CD4-positive, alpha-beta T cell treated with Interleukin-1 beta for 1 hour (primary cell): Measurements from ENCODE around the gene LCLAT1.
"Not testable (repeated sequence)": the region's sequence is repeated elsewhere in the genome, so short reads cannot be mapped to it uniquely, and the experiment has no call there.

ENCODE experiments used
- DNase-seq, 2 donors: peaks; one replicate each; pipeline ENCODE4 v3.0.0-alpha.2; 2020 to 2022

The LCLAT1 gene

DNA sequence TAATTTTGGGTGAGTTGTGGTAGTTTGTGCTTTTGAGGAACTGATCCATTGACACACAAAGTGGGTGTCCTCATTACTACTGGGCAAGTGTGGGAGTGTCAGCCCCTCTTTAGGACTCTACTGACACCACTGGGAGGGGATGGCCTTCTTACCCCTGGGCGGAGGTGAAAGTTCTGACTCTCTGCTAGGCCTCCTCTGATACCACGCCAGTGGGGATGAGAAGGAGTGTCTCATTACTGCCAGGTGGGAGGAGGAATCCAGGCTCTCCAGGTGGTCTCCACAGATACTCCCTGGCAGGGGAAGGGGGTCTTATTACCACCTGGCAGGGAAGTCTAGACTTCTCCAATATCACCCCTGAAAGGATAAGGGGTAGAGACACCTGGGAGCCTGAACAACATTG lies 9.1 kb downstream of the LCLAT1 start:
- no peak for DNase-seq

DNA sequence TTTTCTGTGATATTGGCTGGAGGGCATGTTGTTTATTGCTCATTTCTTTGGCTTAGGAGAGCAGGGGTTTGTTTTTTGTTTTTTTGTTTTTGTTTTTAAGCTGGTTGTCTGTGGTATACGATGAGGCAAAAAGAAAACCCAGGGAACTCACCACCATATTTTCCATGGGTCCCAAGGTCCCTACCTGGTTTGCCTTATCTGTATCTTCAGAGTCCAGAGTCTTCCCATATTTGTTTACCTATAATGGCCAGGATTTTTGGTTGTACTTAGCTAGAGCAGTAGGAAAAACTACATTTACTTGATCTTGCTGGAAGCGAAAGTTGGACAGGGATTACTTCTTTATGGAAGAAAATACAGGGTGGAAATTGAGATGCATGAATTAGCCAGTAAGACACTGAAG lies 9.5 kb downstream of the LCLAT1 start:
- no peak for DNase-seq

DNA sequence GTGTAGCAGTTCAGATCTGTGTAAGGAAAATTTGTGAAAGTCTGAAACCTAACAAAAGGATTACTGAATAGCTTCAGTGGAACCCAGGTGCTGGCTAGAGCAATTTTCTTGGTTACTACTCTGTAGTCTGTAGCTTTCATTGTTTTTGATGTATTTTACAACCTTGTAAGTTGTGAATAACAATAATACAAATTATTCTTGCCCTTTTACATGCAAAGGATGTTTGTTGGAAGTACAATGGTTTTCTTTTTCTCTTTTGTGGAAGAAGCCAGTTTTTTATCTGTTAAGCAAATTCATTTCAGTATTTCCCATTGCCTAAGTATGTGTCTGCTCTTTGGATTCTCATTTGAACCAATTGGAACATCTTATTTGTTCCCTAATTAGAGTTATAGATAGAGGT lies 10.2 kb downstream of the LCLAT1 start:
- DNase-seq = no peak

DNA sequence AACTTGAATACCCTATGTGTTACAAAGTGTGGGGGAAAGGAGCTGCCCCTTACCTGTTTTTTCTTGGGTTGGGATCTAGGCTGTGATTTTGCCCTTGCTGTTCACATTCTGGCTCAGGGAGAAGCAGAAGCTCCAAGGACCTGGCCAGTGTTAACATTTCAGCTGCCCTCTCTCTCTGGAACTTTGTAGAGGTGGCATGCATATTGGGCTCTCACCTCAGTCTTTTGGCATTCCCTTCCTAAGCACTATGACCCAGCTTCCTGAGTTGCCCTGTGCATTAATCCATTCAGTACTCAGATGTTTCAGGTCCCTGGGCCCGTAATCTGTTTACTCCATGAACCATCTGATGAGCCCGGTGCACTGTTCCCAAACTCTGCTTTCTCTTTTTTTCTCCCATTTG lies 12.1 kb downstream of the LCLAT1 start:
- DNase-seq = no peak

DNA sequence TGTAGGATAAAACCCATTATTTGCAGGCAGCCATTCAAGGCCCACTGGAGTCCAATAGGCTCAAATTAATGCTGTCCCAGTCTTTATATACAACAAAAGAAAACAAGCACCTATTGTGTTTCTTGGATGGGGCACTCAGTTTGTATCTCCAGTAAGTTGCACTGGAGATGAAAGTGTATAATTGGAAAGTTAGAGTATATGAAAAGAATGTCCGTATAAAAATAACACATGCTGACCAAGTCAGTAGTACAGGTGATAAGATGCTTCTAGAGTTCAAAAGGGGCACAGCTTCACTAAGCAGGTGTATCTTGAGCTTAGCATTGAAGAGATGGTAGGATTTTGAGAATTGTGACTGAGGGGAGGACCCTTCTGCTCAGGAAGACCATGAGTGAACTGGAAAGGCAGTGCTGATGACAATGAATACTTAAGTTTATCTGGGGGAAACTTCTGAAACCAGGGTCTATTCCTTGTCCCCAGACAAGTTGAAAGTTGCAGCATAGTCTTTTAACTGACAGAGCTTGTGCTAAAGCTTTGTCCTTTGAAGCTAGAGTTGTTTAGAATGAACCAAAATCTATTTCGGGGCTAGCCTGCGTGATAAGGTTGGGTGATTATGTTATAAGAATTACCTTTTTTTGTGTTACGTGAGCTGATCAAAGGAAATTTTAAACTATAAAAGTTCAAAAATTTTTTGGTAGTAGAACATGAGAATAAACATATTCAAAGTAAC lies 15.2 kb downstream of the LCLAT1 start:
- no peak for DNase-seq

DNA sequence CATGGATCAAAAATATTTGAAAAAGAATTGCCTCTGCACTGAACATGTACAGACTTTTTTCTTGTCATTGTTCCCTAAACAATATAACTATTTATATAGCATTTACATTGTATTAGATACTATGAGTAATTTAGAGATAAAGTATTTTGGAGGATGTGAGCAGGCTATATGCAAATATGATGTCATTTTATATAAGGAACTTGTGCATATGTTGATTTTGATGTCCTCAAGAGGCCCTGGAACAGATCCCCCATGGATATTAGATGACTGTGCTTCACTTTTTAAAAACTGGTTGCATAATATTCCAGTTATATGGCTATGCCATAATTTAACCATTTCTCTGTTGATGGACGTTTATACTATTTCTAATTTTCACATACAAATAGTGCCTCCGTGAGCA lies 16.5 kb downstream of the LCLAT1 start:
- no peak for DNase-seq

DNA sequence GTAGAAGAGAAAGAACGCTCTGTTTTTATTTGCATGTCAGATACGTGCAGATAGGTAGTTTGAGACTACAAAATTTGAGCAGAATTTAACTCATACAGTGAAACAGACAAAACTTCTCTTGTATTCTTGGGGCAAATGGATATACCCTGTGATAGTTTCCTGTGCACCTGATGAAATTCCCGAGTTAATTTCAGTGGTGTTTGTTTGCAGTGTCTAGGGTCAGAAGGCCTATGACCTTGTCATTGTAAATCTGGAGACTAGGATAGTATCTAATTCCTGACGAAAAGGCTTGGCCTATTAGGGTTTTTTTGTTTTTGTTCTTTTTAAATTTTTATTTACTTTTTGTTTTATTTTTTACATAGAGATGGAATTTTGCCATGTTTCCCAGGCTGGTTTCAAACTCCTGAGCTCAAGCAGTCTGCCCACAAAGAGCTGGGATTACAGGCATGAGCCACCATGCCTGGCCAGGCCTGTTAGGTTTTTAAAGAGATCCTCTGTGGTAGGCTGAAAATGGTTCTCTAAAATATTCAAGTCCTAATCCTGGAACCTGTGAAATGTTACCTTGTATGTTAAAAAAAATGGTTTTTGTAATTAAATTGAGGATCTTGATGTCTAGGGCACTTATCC lies 17.6 kb downstream of the LCLAT1 start:
- no peak for DNase-seq

DNA sequence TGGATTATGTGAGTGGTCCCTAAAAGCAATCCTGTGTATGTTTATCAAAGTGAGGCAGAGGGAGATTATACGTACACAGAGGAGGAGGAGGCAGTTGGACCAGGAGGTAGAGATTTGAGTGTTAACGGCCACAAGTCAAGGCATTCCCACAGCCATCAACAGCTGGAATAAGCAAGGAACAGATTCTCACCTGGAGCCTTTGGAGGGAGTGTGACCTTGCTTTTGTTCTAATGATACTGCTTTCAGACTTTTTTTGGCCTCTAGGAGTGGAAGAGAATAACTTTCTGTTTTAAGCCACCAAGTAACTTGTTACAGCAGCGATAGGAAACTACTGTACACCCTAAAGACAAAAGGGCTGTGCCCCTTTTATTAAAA lies 18.1 kb downstream of the LCLAT1 start:
- DNase-seq = no peak

DNA sequence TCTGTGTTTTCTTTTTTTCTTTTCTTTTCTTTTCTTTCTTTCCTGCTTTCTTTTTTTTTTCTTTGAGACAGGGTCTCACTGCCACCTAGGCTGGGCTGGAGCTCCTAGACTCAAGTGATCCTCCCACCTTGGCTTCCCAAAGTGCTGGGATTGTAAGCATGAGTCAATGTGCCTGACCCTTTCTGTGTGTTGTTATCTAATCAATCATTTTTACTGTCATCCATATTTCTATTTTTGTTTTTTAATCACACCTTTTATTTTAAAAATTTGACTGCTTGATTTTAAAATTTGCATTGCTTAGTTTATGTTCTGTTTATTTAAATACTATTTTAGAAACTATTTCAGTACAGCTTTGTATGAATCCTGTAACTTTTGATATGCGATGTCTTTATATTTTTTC lies 19.2 kb downstream of the LCLAT1 start:
- DNase-seq = no peak

DNA sequence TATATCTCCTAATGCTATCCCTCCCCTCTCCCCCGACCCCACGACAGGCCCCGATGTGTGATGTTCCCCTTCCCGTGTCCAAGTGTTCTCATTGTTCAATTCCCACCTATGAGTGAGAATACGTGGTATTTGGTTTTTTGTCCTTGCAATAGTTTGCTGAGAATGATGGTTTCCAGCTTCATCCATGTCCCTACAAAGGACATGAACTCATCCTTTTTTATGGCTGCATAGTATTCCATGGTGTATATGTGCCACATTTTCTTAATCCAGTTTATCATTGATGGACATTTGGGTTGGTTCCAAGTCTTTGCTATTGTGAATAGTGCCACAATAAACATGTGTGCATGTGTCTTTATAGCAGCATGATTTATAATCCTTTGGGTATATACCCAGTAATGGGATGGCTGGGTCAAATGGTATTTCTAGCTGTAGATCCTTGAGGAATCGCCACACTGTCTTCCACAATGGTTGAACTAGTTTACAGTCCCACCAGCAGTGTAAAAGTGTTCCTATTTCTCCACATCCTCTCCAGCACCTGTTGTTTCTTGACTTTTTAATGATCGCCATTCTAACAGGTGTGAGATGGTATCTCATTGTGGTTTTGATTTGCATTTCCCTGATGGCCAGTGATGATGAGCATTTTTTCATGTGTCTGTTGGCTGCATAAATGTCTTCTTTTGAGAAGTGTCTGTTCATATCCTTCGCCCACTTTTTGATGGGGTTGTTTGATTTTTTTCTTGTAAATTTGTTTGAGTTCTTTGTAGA lies 20.2 kb downstream of the LCLAT1 start:
- DNase-seq = not testable (repeated sequence)

DNA sequence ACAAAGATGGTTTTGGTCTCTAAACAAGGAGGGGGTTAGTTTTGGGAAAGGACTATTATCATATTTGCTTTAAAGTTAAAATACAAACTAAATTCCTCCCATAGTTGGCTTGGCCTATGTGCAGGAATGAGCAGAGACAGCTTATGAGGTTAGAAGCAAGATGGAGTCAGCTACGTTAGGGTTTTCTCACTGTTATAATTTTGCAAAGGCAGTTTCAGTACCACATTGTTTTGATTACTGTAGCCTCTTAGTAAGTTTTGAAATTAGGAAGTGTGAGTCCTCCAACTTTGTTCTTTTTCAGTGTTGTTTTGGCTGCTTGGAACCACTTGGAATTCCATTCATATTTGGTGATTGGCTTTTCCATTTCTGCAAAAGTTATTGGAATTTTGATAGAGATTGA lies 23.4 kb downstream of the LCLAT1 start:
- DNase-seq = no peak

DNA sequence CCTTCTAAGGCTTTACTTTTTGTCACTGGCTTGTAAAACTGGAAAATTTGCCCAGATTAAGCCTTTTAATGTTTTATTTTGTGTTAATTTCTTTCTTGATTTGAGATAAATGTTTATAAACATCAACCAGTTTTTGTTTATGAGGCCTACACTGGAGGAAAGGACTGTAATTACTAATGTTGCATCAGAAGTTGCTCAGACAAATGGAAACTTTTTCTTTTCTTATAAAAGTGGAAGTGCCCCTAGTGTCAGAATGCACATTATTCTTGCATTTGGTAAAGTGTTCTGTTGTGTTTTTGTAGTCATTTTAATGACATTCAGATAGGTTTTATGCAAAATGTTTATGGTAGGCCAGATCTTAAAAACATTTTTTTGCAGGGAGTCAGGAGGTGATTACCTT lies 25.3 kb downstream of the LCLAT1 start:
- DNase-seq = no peak

DNA sequence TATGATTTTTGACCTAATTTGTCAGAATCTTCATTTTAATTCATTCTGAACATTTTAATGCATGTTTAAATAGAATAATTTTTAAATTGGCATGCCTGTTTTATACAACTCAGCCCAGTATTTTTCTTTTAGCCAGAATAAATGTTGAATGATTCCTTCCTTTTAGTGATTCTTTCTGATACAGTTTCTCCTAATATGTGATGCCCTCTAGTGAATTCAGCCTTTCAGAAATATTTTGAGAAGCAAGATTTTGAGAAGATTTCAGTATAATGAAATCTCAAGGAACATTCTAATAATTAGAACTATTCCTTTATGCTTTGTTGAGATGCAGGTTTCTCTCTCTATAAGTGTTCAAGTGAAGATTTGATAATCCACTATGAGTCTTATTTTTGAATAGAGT lies 28.5 kb downstream of the LCLAT1 start:
- no peak for DNase-seq

DNA sequence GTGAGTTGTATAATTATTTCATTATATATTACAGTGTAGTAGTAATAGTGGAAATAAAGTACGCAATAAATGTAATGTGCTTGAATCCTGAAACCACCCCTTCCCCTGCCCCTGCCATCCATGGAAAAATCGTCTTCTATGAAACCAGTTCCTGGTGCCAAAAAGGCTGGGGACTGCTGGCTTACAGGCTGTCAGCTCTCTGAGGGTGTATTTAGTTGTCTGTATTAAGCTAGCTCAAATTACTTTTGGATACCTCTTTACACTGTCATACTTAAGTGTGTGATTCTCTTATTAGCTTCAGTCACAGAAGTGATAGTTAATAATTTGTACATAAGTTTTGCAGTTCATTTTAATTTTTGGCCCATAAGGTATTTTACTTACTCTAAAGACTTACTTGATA lies 29.6 kb downstream of the LCLAT1 start:
- no peak for DNase-seq

DNA sequence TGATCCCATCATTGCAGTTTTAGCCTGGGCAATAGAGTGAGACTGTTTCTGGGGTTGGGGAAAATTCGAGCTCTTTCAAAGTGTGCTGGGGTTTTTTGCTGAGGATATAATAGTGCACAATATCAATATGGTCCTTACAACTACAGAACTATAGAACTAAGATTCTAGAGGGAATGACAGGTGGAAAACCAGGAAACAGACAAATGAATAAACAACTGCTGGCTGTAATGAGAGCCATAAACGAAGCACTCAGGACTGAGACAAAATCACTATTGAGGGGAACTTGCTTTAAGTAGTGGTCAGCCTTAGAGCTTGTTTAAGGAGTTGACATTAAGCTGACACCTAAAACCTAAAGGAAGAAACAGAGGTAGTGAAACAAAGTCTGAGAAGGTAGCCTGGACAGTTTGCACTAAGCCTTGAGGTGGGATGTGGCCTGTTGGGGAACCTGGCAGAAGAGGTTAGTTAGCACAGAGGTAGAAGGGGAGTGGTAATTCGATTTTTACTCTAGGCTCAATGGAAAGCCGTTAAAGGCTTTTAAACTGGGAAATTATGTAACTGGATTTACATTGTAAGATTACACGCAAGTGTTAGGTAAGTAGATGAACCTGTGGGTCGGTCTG lies 33.8 kb downstream of the LCLAT1 start:
- no peak for DNase-seq

DNA sequence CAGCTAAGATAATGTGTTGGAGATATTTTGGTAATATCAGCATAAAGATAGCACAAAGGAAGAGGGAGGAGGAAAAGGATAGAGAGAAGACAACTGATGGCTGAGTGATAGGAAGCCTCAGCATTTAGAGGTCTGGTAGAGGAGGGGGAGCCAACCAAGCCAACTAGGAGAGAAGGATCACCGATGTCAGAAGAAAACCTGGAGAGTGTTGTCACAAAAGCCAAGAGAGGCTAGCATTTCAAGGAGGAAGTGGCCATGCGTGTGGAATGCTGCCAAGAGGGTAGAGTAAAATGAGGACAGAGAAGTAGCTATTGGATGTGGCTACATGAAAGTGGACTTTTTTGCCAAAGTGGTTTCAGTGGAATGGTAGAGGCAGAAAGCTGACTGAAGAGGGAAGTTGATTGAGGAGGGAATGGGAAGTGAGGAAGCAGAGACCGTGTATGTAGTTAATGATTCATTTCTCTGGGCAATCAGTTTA lies 34.3 kb downstream of the LCLAT1 start:
- DNase-seq = peak in 1 of 2 donors; percentile 1

DNA sequence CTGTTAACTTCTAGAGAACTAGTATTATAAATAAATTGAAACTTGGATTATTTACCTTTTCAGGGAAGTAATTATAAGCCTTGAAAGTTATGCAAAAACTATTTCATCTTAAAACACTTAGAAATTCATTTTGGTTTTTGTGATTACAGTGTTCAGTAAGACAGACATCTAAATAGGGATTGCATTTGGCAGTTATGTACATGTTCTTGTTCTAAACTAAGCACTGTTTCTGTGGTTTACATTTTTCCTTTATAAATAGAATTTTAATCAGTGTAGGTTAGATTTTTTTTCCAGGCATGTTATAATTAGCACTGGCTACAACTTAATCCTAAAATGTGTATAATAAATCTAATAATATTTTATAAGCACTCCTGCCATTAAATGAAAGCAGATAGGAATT lies 35.0 kb downstream of the LCLAT1 start:
- no peak for DNase-seq

DNA sequence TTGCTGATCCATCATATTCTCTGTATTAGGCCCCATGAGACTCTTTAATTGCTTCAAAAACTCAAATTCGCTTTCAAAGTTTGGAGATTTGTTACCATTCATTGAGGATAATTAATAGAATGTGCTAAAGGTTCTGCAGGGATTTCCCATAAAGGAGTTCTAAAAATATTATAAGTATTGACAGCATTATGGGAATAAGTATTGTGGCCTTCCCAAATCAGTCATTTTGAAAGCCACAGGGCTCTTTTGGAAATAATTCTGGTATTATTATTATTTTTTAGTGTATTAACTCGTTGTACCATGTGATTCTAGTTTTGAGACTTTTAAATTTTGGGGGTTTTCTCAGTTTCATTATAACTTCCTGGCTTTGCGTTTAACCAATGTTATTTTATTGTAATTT lies 37.1 kb downstream of the LCLAT1 start:
- DNase-seq = no peak

DNA sequence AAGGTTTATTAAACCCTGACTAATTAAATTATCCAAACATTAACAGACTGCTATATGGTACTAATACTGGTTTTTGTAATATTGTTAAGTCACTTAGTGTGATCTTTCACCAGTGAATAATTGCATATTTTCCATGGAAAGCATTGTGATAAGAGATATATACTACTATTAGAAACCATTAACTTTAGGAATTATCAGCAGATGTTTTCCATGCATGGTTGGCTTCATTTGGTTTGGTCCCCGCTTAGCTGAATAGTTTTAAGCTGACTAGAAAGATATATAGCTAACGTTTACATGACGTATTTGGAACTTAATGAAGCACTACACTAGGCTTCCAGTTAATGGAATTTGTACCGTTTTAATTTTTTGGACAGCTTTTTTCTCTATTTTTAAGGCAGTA lies 37.9 kb downstream of the LCLAT1 start:
- DNase-seq = no peak

DNA sequence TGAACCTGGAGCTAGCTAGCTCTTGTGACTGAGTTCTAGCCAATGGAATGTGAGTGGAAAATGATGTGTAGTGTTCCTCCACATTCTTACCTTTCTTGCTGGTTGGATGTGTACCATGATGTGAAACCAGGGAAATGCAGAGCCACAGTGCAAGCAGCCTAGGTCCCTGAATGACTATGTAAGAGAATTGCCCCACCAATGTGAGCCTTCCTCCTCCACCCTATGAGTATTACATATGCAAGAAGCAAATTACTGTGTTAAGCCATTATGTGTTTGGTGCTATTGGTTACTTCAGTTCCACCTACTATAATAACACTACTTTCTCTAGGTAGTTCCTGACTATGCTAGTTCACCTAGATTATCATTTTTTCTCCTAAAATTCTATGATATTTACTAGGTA lies 39.6 kb downstream of the LCLAT1 start:
- no peak for DNase-seq

DNA sequence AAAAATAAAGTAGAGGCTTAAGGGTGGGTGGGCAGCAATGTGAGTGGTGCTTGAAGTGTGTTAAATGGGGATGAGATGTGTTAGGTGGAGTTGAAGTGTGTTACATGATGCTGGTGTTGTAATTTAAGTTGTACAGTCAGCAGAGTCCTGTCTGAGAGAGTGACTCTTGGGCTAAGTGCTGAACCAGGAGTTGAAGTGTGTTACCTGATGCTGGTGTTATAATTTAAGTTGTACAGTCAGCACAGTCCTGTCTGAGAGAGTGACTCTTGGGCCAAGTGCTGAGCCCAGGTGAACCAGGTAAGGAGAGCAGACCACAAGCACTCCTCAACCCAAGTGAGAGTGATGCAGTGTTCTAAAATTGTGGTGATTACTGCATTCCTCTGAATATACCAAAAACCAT lies 40.6 kb downstream of the LCLAT1 start:
- DNase-seq = no peak

DNA sequence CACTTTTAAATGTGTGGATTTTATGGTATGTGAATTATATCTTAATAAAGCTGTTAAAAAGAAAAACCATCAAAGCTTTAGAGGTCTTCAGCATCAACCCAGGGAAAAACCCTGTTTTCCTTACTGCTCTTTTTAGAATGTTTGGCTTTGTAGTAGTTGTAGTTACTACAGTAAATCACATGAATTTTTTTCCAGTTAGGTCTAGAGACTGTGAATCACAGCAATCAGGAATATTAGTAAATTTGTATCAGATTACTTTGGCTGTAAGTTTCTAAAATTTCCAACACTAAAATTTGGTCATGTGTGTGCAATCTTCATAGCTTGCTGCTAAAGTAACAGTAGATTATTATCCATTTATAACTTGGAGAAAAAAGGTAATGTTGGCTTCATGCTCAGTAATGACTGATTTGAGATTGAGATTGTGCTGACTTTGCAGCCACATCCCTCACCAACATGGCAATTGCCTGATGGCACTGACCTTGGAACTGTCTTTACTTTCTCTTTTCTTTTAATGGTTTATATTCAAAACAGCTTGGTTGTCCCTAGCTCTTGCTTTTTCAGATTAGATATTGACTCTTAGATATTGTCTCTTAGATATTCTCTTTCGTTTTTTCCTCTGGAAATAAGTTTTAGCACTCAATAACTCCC lies 41.1 kb downstream of the LCLAT1 start:
- DNase-seq = no peak

DNA sequence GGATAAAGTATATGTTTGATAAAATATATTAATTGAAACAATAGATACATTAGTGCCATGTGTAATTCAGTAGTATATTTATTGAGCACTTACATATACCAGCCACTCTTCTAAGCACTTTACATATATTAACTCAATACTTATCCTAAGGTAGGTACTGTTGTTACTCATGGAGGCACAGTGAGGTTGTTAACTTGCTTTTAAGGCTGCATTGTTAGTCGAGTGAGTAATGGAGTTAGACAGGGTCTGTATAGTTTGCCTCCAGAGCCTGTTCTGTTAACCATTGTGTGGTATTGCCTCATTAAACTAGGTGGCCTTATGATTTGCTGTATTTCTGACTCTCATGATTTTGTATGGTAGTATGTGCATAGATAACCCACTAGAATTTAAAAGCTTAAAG lies 44.2 kb downstream of the LCLAT1 start:
- no peak for DNase-seq
